Measurements from ENCODE around the gene TMEM184A. TPM values are rescaled to one million over a fixed set of nuclear protein-coding genes. Genes with fewer than 3 reads are reported as not detected.
A peak's percentile ranks its signal among the peaks of the same experiment; 100 is the strongest.

Gene TMEM184A
- total RNA-seq, 1 donor from 2014 or later: 8.6 TPM

- Mint-ChIP-seq H3K27me3 (no peaks in the 10 kb centered on the region), H3K9me3 (ENCODE audit: low read depth) (no peaks in the 10 kb centered on the region), H3K36me3 (ENCODE audit: insufficient read depth) (peaks cover 9% of the 10 kb centered on the region), H3K4me1 (ENCODE audit: low read depth) (peaks cover 19% of the 10 kb centered on the region), H3K27ac (peak overlapping the region; percentile 37), H3K4me3 (ENCODE audit: low read depth) (peak overlapping the region; percentile 75)
- DNase-seq (ENCODE audit: low spot score, unreplicated experiment): no peak
- TF ChIP-seq CTCF (IDR thresholded peaks at IDR 0.05; ENCODE audit: unreplicated experiment): no peak
Observed at GRCh38 chr7:1569016-1569415, 13.0 kb upstream of the TMEM184A start.

GRCh38 chr7:1567896-1568510, 12.0 kb upstream of the TMEM184A start:
- Mint-ChIP-seq H3K36me3 (ENCODE audit: insufficient read depth) (peaks cover 9% of the 10 kb centered on the region), H3K9me3 (ENCODE audit: low read depth) (no peaks in the 10 kb centered on the region), H3K27ac (peak overlapping the region; percentile 84), H3K4me1 (ENCODE audit: low read depth) (peaks cover 19% of the 10 kb centered on the region), H3K4me3 (ENCODE audit: low read depth) (peak overlapping the region; percentile 45), H3K27me3 (no peaks in the 10 kb centered on the region)
- TF ChIP-seq CTCF (IDR thresholded peaks at IDR 0.05; ENCODE audit: unreplicated experiment): no peak
- no peak for DNase-seq (ENCODE audit: low spot score, unreplicated experiment)

- peaks cover 18% of the 10 kb centered on the region for H3K4me1 Mint-ChIP-seq (ENCODE audit: low read depth)
- DNase-seq (ENCODE audit: low spot score, unreplicated experiment): no peak
- H3K27ac Mint-ChIP-seq: peak overlapping the region; percentile 74
- H3K36me3 Mint-ChIP-seq (ENCODE audit: insufficient read depth): peaks cover 7% of the 10 kb centered on the region
- peak overlapping the region; percentile 45 for H3K4me3 Mint-ChIP-seq (ENCODE audit: low read depth)
- H3K27me3 Mint-ChIP-seq: no peaks in the 10 kb centered on the region
- H3K9me3 Mint-ChIP-seq (ENCODE audit: low read depth): no peaks in the 10 kb centered on the region
- TF ChIP-seq CTCF (IDR thresholded peaks at IDR 0.05; ENCODE audit: unreplicated experiment): no peak
Observed at GRCh38 chr7:1567049-1567771, 11.2 kb upstream of the TMEM184A start.

- H3K4me3 Mint-ChIP-seq (ENCODE audit: low read depth): no peak overlapping the region
- no peak for TF ChIP-seq CTCF (IDR thresholded peaks at IDR 0.05; ENCODE audit: unreplicated experiment)
- no peaks in the 10 kb centered on the region for H3K9me3 Mint-ChIP-seq (ENCODE audit: low read depth)
- peaks cover 4% of the 10 kb centered on the region for H3K36me3 Mint-ChIP-seq (ENCODE audit: insufficient read depth)
- H3K27me3 Mint-ChIP-seq: no peaks in the 10 kb centered on the region
- peaks cover 16% of the 10 kb centered on the region for H3K4me1 Mint-ChIP-seq (ENCODE audit: low read depth)
- peak overlapping the region; percentile 29 for H3K27ac Mint-ChIP-seq
- no peak for DNase-seq (ENCODE audit: low spot score, unreplicated experiment)
Observed at GRCh38 chr7:1566687-1567048, 10.7 kb upstream of the TMEM184A start.

- Mint-ChIP-seq H3K36me3 (ENCODE audit: insufficient read depth) (peaks cover 4% of the 10 kb centered on the region), H3K27me3 (no peaks in the 10 kb centered on the region), H3K4me1 (ENCODE audit: low read depth) (peaks cover 12% of the 10 kb centered on the region), H3K27ac (no peak overlapping the region), H3K9me3 (ENCODE audit: low read depth) (no peaks in the 10 kb centered on the region), H3K4me3 (ENCODE audit: low read depth) (no peak overlapping the region)
- TF ChIP-seq CTCF (IDR thresholded peaks at IDR 0.05; ENCODE audit: unreplicated experiment): no peak
- DNase-seq (ENCODE audit: low spot score, unreplicated experiment): no peak
Observed at GRCh38 chr7:1564603-1565022, 8.6 kb upstream of the TMEM184A start.
